ENCODE results near the gene TBX19.

The TBX19 gene

DNA sequence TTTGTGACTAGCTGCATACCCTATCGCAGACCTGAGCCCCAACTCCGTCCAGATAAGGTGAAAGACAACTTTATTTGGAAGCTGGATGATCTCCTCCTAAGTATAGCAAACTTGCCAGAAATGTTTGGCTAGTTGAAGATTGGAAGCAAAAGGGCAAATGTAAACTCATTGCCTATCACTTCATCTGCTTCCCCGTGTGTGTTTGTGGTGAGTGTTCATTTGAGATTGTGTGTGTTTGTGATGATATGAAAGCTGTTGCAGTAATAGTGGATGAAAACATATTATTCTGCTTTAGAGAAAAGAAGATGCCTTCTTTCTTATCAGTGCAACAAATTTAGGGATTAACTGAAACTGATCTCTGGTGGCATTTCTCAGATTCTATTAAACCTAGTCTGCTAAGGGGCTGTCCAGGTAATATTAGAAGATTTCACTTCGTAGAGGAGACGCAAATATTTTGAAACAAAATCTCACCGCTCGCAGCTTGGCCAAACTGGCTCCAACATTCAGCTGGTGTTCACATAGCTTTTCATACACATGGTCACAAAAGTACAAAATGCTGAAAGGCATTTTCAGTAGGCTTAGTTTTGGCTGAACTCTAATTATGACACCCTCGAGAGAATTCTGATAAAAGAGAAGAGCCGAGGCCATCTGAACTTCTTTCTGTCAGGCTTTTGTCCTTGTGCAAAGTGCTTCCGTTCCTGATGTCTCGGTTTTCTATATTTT lies 1.1 kb downstream of the TBX19 start:
- no peak for DNase-seq (ENCODE audit: low read depth)

DNA sequence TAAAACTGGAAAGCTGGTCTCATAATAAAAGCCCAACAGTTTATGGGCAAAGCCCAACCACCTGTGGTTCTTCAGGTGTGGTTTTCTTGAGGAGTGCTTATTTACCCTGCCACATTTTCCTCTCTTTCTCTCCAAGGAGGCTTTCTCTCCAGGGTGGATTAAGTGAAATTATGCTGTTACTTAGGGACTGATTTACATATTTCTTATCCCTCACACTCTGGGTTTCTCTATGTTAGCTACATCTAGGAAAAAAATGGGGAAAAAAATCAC lies 4.8 kb downstream of the TBX19 start:
- no peak for DNase-seq (ENCODE audit: low read depth)

DNA sequence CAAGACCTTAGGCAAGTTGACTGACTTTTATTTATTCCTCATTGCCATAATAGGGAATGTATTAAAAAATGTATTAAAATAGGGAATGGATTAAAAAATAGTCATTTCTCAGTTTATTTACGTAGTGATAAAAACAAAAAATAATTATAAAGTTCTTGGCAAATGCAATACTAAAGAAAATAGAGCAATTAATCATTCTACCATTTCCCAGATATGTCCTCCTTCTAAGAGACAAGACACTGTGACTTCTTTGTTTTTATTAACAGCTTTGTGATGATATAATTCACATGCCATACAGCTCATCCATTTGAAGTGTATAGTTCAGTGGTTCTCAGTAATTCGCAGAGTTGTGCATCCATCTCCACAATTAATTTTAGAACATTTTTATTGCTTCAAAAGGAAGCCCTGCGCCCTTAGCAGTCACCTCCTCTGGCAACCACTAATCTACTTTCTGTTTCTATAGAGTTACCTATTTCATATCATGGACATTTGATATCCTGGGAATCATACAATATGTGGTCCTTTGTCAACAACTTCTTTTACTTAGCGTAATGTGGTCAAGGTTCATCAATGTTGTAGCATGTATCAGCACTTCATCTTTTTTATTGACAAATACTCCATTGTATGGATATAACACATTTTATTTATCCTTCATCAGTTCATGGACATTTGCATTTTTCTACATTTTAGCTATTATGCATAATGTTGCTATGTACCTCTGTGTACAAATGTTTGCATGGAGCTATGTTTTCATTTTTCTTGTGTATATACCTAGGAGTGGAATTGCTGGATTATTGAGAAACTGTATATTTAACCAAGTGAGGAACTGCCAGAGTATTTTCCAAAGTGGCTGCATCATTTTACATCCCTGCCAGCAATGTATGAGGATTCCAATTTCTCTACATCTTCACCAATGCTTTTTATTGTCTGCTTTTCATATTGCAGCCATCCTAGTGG lies 5.6 kb downstream of the TBX19 start:
- DNase-seq (ENCODE audit: low read depth): no peak

DNA sequence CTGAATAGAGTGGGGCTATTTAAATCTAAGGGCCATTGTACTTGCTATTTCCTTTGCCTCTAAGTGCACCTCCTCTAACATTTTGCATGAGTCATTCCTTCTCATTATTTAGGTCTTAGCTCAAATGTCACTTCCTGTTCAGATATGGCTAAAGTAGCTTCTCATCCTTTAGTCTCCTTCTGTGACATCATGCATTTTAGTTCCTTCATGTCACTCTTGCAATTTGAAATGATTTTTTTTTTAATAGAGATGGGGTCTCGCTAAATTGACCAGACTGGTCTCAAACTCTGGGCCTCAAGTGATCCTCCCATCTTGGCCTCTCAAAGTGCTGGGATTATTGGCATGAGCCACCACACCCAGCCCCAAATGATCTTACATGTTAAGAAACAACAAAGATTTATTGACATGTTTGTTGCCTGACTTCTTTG lies 6.6 kb downstream of the TBX19 start:
- DNase-seq (ENCODE audit: low read depth): no peak

DNA sequence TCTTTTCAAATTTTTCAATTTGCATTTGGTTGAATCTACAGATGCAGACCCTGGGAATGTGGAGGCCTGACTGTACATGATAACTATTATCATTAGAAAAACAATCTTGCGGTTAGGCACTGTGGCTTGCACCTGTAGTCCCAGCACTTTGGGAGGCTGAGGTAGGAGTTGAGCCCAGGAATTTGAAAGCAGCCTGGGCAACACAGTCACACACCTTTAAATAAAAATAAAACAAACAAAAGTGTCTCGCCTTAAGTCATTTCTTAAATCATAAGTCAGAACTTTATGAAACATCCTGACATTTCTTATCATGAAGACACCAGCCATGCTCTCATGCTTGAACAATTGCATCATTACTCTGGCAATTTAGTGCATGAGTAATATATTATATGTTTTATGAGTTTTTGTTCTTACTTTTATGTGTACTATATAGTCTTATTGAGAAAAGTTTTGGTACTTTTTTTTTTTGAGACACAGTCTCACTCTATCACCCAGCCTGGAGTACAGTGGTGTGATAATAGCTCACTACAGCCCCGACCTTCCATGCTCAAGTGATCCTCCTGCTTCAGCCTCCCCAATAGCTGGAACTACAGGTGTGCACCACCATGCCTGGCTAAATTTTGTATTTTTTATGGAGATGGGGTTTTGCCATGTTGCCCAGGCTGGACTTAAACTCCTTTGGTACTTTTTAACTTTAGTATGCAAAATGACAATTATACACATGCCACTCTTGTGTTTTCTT lies 7.8 kb downstream of the TBX19 start:
- DNase-seq (ENCODE audit: low read depth): no peak

DNA sequence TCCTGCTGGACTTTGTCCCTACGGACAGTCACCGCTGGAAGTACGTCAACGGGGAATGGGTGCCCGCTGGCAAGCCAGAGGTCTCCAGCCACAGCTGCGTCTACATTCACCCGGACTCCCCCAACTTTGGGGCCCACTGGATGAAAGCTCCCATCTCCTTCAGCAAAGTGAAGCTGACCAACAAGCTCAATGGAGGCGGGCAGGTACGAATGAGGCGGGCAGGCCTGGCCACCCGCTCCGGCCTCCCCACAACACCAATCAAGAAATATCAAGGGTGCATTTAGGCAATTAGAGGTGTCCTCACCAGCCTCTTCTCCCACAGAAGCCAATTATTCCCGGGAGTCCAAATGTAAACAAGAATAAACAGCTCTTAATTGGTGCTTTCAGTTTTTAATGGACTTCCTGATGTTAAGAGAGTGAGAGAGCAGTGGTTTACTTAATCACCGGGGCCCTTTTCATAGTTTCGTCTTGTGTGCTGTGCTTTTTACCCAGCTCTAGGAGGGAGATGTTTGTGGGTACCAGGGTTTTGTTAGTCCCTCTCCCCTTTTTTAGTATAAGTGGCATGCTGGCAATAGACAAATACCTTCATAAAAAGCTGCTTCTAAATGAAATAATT lies 10.7 kb downstream of the TBX19 start:
- DNase-seq (ENCODE audit: low read depth): no peak

DNA sequence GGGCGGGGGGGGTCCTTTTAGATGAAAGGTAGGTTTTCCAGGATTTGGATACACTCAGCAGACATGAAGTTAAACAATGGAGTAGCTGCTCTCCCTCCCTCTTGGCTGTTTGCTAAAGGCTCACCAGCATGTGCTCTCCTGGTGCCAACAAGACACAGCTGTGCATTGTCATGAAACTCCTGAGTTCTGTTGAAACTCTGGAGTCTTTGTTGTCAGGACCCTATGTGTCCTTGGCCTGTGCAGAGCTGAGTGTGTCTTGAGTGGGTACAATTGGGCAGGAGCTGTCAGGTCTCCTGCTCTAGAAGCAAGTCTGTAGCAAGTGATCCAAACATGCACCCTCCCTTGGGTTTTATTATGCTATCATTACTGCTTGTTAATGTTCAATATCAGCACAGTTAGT lies 12.7 kb downstream of the TBX19 start:
- no peak for DNase-seq (ENCODE audit: low read depth)

DNA sequence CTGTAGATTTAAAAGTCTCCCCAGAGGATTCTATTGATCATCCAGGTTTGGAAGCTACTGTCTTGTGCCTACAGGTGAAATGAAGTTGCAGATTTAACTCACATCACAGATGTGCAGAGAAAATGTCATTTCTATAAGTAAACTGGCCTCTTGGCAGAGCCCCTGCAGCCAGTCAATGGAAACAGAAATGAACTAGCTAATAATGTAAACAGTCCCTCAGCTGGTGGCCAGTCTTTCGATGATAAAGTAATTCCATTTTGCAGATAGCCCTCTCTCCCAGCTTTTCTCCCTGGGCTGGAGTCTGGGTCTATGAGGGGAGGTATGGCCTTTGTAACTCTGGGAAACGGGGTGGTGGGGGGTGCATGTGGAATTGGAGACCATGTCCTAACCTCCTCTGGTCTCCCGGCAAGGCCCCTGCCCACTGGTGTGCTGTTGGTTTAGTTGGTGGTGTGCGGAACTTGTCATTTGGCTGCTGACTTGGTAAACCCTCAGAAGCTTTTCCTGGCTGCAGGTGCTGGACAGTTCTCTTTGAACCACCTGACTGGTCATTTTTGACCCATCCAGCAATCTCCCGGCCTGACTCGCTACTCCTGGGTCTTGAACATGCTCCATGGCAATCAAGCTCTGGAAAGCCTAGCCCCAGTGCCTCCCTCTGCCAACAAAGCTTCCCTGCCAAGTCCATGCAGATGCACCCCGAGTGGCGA lies 14.9 kb downstream of the TBX19 start:
- no peak for DNase-seq (ENCODE audit: low read depth)

DNA sequence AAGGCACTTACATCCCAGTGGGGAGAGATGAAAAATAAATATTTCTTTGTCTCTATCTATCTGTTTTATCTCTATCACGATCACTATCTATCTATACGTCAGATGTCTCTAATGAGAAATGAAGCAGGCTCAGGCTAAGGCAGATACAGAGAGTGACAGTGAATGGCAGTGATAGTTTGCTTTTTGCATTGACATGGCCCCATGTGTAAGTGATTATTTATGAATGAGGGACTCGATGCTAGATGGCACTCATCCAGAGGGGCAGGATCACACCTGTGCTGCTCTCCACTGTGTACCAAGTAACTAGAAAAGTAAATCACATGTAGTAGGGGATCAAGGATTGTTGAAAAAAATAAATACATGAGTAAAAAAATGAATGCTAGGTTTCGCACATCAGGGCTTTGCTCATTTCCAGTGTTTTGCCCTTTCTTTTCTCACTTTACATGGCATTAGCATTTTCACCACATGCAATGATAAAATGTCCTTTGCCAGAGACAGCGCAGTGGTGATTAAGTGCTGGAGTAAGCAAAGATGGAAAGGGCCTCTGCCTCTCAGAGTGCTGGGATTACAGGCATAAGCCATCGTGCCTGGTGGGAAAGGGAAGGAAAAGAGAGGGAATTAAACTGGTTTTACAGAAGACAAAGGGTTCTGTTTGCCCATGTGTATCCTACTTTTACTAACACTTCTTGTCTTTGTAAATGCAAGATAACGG lies 16.5 kb downstream of the TBX19 start:
- DNase-seq (ENCODE audit: low read depth): no peak

DNA sequence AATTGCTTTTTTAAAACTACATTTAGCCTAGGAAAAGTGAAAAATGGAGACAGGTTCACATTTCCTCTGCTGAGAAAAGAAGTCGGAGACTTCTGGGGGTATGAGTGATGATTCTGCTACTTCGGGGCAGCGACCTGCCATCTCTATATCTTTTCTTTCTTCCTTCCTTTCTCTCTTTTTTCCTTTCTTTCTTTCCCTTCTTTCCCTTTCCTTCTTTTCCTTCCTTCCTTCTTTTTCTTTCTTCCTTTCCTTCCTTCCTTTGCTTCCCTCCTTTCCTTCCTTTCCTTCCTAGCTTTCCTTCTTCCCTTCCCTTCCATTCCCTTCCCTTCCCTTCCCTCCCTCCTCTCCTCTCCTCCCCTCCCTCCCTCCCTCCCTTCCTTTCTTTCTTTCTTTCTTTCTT lies 17.8 kb downstream of the TBX19 start:
- no peak for DNase-seq (ENCODE audit: low read depth)

DNA sequence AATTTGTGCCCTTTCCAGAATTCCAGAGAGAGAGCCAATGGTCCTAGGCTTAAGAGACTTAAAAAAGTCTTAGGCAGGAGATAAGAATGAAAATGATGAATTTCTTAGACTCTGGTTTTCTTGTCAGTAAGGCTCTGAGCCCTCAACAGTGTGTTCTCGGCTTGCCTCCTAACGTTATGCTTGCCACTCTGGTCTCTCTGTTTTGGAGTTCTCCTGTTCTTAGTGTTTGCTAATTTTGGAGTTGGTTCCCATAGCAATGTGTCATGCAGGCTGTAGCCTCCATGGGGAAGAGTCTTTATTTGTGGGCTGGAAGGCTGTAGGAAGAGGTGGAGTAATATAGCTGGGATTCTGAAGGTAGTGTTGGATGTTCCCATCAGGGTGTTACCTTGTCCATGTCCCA lies 19.9 kb downstream of the TBX19 start:
- no peak for DNase-seq (ENCODE audit: low read depth)

DNA sequence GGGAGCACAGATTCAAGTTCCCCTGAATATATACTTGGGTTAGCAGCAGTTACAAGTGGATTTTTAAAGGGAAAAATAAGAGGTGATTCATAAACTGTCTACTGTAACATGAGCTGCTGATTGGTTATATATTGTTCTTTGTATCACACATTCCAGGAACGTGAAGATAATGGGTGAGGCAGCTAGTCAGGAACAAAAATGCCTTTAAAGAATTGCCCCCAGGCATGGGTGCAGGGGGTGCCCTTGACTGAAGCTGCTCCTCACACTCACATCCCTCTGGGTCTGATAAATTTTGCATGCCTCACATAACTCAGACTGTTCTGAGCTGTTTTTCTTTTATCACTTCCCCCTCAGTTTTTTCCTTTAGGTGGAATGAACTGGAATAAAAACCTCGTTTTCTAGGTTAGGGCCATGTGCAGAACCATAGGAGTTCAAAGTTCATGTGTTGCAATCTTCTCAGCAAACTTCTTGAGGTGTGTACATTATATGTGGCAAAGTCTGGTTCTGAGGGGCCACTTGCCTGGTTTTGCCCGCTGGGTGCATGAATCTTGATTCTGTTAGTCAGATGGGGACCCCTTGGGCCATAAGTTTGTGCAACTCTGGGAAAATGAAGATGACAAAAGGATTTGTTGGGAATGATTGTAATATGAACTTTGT lies 21.1 kb downstream of the TBX19 start:
- DNase-seq (ENCODE audit: low read depth): no peak

DNA sequence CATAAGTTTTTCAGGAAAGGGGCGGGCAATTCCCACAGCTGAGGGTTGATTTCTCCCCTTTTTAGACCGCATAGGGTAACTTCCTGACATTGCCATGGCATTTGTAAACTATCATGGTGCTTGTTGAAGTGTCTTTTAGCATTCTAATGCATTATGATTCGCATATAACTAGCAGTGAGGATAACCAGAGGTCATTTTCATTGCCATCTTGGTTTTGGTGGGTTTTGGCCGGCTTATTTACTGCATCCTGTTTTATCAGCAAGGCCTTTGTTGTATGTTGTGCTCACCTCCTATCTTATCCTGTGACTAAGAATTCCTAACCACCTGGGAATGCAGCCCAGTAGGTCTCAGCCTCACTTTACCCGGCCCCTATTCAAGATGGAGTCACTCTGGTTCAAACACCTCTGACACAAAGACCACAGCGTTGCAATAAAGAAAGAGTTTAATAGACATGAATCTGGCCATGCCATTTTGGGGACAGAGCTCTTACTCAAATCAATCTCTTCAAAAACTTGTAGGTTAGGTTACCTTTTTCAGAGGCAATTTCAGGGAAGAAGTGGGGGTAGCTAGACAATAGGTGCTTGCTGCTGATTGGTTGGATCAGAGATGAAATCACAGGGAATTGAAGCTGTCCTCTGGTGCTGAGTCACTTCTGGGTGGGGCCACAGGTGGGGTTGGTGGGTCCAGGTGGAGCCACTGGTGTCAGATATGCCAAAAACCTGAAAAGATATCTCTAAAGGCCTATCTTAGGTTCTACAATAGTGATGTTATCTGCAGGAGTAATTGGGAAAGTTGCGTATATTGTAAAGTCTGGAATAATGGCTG lies 23.3 kb downstream of the TBX19 start:
- no peak for DNase-seq (ENCODE audit: low read depth)

DNA sequence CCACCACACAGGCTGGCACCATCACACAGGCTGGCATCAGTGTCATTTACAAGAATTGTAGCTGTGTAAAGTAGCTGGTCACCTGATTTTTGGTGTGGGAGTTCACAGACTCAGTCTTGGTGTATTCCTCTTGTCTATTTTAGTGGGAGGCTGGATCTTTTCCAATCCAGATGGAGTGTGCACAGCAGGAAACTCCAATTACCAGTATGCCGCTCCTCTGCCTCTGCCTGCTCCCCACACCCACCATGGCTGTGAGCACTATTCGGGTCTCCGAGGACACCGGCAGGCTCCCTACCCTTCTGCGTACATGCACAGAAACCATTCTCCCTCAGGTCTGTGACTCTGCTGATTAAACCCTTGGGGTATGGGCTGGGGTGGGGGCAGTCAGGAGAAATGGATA lies 24.2 kb downstream of the TBX19 start:
- DNase-seq (ENCODE audit: low read depth): no peak

DNA sequence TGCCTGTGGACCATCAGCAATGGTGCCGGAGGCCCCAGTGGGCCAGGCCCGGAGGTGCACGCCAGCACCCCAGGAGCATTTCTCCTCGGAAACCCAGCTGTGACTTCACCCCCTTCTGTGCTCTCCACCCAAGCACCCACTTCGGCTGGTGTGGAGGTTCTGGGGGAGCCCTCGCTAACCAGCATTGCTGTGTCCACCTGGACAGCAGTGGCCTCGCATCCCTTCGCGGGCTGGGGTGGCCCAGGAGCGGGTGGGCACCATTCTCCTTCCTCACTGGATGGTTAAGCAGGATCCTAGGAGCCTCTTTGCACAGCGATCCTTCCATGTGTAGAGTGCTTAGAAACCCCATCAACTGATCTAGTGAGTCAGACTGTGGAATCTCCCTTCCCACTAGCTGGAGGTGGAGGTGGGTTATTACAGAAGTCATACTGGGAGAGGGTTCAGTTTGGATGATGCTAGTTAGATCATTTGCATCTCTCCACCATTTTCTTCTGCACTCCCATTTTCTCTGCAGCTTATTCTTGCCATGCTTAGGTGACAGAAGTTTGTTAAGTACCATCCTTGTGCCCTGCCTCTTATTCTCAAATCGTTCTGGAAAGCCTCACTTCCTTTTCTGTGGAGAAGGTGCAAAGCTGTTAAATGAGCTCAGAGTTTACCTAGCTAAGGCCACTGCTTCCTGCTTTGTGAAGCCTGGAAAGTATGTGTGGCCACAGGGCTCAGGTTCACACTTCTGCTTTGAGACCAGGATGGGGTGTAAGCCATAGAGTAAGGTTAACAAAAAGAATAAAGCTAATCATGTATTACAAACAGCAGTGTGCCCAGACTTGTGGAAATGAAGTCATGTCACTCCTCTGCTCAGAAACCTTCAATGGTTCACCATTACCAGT lies 32.3 kb downstream of the TBX19 start:
- DNase-seq (ENCODE audit: low read depth): no peak

DNA sequence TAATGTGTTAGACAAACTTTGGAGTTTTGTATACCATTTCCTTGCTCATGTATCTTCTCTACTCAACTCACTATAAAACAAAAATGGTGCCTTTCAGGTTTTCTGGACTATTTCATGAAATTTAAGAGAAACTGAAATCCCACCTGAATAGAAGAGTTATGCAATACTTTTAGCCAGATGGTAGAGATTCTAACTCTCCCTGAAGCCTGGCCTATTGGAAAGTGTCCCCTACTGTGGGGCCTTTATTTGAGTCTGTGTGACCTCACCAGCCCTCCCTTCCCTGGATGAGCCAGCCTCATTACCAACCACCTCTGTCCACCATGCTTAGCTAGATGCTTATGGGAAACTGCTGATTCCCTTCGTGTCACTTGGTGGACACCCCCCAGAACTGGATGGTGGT lies 35.5 kb downstream of the TBX19 start:
- DNase-seq (ENCODE audit: low read depth): no peak

DNA sequence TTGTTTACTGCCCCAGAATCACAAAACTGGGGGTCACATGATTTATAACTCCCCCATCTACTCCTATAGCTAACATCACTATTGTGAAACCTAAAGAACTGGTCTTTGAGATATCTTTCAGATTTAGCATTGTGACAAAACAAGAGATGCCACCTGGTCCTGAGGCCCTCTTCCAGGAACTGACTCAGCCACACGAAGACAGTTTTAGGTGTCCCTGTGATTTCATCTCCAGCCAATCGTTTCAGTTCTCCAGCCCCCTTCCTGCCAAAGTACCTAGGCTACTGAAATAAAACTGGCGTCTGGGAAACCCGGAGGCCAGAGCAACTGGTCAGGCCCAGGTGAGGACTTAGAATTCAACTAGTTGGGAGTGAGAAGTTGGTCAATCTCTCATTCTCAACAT lies 36.6 kb downstream of the TBX19 start:
- no peak for DNase-seq (ENCODE audit: low read depth)

DNA sequence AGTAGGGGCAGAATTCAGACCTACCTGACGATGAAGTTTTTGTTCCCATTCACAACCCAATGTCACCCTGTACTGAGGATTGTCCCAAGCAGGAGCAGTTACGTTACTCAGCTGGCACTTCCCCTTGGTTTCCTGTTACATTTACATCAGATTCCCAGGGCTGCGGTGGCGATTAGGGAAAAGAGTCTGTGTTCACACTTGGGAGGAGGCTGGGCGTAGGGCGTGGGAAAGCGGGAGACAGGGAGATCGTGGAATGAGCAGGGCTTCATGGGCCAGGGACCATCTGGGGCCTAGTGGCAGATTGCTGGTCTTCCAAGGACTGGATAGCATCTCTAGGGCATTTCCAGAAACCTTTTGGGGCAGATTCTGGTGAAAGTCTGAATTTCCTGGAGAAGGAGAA lies 39.0 kb downstream of the TBX19 start:
- DNase-seq (ENCODE audit: low read depth): no peak

DNA sequence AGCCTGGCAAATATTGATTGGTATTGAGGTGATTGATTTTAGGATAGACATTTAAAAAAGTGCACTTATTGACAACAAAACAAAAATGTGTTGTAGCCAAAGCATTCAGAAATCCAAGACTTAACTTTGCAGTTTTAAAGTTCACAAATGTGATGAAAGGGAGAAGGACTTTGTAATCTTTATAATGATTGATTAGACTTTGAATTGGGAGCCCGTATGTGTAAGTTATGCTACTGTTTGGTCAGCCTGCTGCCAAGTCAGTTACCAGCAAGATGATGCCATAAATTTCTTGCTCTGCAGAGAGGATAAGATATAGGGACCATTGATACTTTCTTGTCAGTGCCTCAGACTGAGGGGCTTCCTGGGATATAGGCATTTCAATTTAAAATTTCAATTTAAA lies 39.5 kb downstream of the TBX19 start:
- no peak for DNase-seq (ENCODE audit: low read depth)

Measured in activated T-cell treated with anti-CD3 and anti-CD28 coated beads for 48 hours (primary cell).